Measurements from ENCODE around the gene FLT4.

- no peak for TF ChIP-seq POLR2AphosphoS5 (IDR thresholded peaks at IDR 0.05)
- TF ChIP-seq, protein P1, sequence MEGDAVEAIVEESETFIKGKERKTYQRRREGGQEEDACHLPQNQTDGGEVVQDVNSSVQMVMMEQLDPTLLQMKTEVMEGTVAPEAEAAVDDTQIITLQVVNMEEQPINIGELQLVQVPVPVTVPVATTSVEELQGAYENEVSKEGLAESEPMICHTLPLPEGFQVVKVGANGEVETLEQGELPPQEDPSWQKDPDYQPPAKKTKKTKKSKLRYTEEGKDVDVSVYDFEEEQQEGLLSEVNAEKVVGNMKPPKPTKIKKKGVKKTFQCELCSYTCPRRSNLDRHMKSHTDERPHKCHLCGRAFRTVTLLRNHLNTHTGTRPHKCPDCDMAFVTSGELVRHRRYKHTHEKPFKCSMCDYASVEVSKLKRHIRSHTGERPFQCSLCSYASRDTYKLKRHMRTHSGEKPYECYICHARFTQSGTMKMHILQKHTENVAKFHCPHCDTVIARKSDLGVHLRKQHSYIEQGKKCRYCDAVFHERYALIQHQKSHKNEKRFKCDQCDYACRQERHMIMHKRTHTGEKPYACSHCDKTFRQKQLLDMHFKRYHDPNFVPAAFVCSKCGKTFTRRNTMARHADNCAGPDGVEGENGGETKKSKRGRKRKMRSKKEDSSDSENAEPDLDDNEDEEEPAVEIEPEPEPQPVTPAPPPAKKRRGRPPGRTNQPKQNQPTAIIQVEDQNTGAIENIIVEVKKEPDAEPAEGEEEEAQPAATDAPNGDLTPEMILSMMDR (IDR thresholded peaks at IDR 0.05), result no peak
- TF ChIP-seq POLR2A (IDR thresholded peaks at IDR 0.05), result no peak
Observed at GRCh38 chr5:180596668-180597231, 52.6 kb downstream of the FLT4 start.
